K562 (cell line): ENCODE results near the gene AGXT. TPM values are rescaled to one million over a fixed set of nuclear protein-coding genes. Genes with fewer than 3 reads are reported as not detected.

Experiments used
- ATAC-seq: fragments of 200-7000 bp; cut with Tn5 transposase; 3 replicates; pipeline ENCODE4 v1.9.1; 2020; ENCODE audit warnings: moderate library complexity
- BruUV-seq: library from RNA; stranded (reverse); fragments of 400-500 nt; replicated peaks from 2 replicates; lab custom pipeline; 2021; lab: Mats Ljungman, UMichigan
- CTCF ChIA-PET: fragments of 300-600 bp; formaldehyde crosslinking; extraction: SDS; loops from one replicate; lab custom pipeline; 2021; ENCODE audit warnings: low intra/inter-chr PET ratio; lab: Yijun Ruan, JAX
- POLR2A ChIA-PET: fragments of 300-600, 350-650 bp; sonication (Branson Sonifier 250); formaldehyde crosslinking; extraction: SDS; loops from one replicate; lab custom pipeline; 2021; ENCODE audit warnings: antibody characterized with exemption, inconsistent platforms; lab: Yijun Ruan, JAX
- DNase-seq, 4 experiments: peaks; one replicate each; pipeline versions ENCODE4 v3.0.0 to v3.0.0-alpha.2; 2011 to 2018; ENCODE audit warnings: low spot score in 3 of 4, mixed read lengths in 3 of 4; ENCODE audit errors: extremely low read depth in 1 of 4
- FAIRE-seq: peaks from 2 replicates; lab custom pipeline; 2011; peaks lifted over from hg19 to GRCh38; lab: Jason Lieb, UNC
- H2AFZ ChIP-seq: 2 replicates; pipeline ENCODE4 v1.6.0; 2011; ENCODE audit warnings: low read depth, low read length, control low read depth, inconsistent platforms
- H3K27ac ChIP-seq: fragments of 200-600 bp; 3 replicates; pipeline ENCODE4 v1.8.0; 2011; ENCODE audit warnings: low read depth, mild to moderate bottlenecking, control low read depth, inconsistent platforms, low read length, moderate library complexity, mixed read lengths; ENCODE audit errors: extremely low read depth
- H3K27me3 ChIP-seq, 2 experiments: fragments of 300-600 bp in 1 of 2; 2 replicates in 1 of 2; 3 replicates in 1 of 2; pipeline versions ENCODE4 v1.6.0 to v1.8.0; 2011; ENCODE audit warnings: inconsistent platforms in 2 of 2, low read length in 2 of 2, mild to moderate bottlenecking in 1 of 2, mixed read lengths in 1 of 2, moderate library complexity in 1 of 2; ENCODE audit not compliant: control insufficient read depth in 2 of 2, insufficient read depth in 2 of 2
- H3K36me3 ChIP-seq: fragments of 300-600 bp; 3 replicates; pipeline ENCODE4 v1.8.0; 2011; ENCODE audit warnings: mild to moderate bottlenecking, low read length, inconsistent platforms; ENCODE audit not compliant: control insufficient read depth, insufficient read depth
- H3K4me1 ChIP-seq, 2 experiments: fragments of 200-600 bp in 1 of 2; replicated peaks in 1 of 2; 2 replicates in 1 of 2; 3 replicates in 1 of 2; pipeline versions ENCODE4 v1.5.1 to v1.8.0; 2011; ENCODE audit warnings: inconsistent platforms in 2 of 2, low read length in 2 of 2, mild to moderate bottlenecking in 1 of 2, mixed read lengths in 1 of 2, moderate library complexity in 1 of 2; ENCODE audit not compliant: control insufficient read depth in 2 of 2, insufficient read depth in 2 of 2
- H3K4me2 ChIP-seq: 2 replicates; pipeline ENCODE4 v1.6.1; 2011; ENCODE audit warnings: low read length, control low read depth, inconsistent platforms, mixed read lengths; ENCODE audit not compliant: insufficient read depth
- H3K4me3 ChIP-seq: fragments of 200-600 bp; sonication (generic), shearing (Covaris generic); 2 replicates; pipeline ENCODE4 v1.5.1; 2016; ENCODE audit warnings: control low read depth, inconsistent platforms
- H3K79me2 ChIP-seq: fragments of 200-600 bp; 3 replicates; pipeline ENCODE4 v1.8.0; 2011; ENCODE audit warnings: low read length, inconsistent platforms; ENCODE audit not compliant: control insufficient read depth, insufficient read depth
- H3K9ac ChIP-seq, 2 experiments: 2 replicates each; pipeline versions ENCODE4 v1.6.0 to v1.6.1; 2011; ENCODE audit warnings: low read depth in 2 of 2, low read length in 2 of 2, control low read depth in 1 of 2, inconsistent platforms in 1 of 2, mild to moderate bottlenecking in 1 of 2, mixed read lengths in 1 of 2; ENCODE audit not compliant: insufficient read depth in 1 of 2
- H3K9me1 ChIP-seq: one replicate; pipeline ENCODE4 v1.6.0; 2011; ENCODE audit warnings: inconsistent platforms, mild to moderate bottlenecking, low read length, moderate library complexity; ENCODE audit not compliant: control insufficient read depth, insufficient read depth
- H3K9me3 ChIP-seq: replicated peaks from 2 replicates; pipeline ENCODE4 v1.5.1; 2011; ENCODE audit warnings: low read depth, low read length, inconsistent platforms; ENCODE audit not compliant: control insufficient read depth, insufficient read depth
- H4K20me1 ChIP-seq: replicated peaks from 2 replicates; pipeline ENCODE4 v1.6.1; 2011; ENCODE audit warnings: low read length, inconsistent platforms, mixed read lengths; ENCODE audit not compliant: control insufficient read depth, insufficient read depth
- AFF1 ChIP-seq, 2 experiments: fragments of 450-650 bp; IDR thresholded peaks; 2 replicates each; pipeline ENCODE4 v1.6.1; 2018; ENCODE audit warnings: mild to moderate bottlenecking in 2 of 2, low read depth in 1 of 2; ENCODE audit not compliant: partially characterized antibody in 2 of 2
- C11orf30 ChIP-seq: fragments of 450-650 bp; IDR thresholded peaks from 2 replicates; pipeline ENCODE4 v1.6.1; 2016; ENCODE audit warnings: low read depth, mild to moderate bottlenecking
- CREB5 ChIP-seq: fragments of 250-450 bp; sonication (Bioruptor Pico); IDR thresholded peaks from 2 replicates; pipeline ENCODE4 v1.5.0; 2020; ENCODE audit warnings: mild to moderate bottlenecking
- DNMT1 ChIP-seq: fragments of 450-650 bp; IDR thresholded peaks from 2 replicates; pipeline ENCODE4 v1.6.1; 2016; ENCODE audit warnings: antibody characterized with exemption, mild to moderate bottlenecking
- E2F6 ChIP-seq, 2 experiments: IDR thresholded peaks; 2 replicates each; pipeline ENCODE4 v1.6.1; 2011; ENCODE audit warnings: borderline replicate concordance in 1 of 2, control low read depth in 1 of 2, low read depth in 1 of 2, low read length in 1 of 2, mild to moderate bottlenecking in 1 of 2, mixed read lengths in 1 of 2, moderate library complexity in 1 of 2; ENCODE audit not compliant: insufficient read depth in 1 of 2, insufficient read length in 1 of 2, poor library complexity in 1 of 2, severe bottlenecking in 1 of 2; ENCODE audit errors: extremely low read depth in 1 of 2
- HBP1 ChIP-seq: fragments of 450-650 bp; formaldehyde crosslinking; IDR thresholded peaks from 2 replicates; pipeline ENCODE4 v1.4.0; 2022; ENCODE audit warnings: missing genetic modification characterization
- NFIC ChIP-seq: fragments of 450-650 bp; IDR thresholded peaks from 2 replicates; pipeline ENCODE4 v1.6.1; 2017; ENCODE audit warnings: mild to moderate bottlenecking, inconsistent platforms
- POLR2H ChIP-seq: IDR thresholded peaks from 2 replicates; pipeline ENCODE4 v1.6.1; 2016; ENCODE audit warnings: missing genetic modification characterization, low read depth, mild to moderate bottlenecking, control low read depth, missing compliant biosample characterization, moderate library complexity
- SAP30 ChIP-seq: fragments of 200-600 bp; sonication (generic); IDR thresholded peaks from 2 replicates; pipeline ENCODE4 v1.6.1; 2012; ENCODE audit warnings: borderline replicate concordance, low read depth, mild to moderate bottlenecking, moderate library complexity, low read length, control low read depth, inconsistent platforms; ENCODE audit not compliant: insufficient read depth, poor library complexity, severe bottlenecking
- TSC22D4 ChIP-seq: fragments of 450-650 bp; IDR thresholded peaks from 2 replicates; pipeline ENCODE4 v1.6.1; 2016; ENCODE audit warnings: missing genetic modification characterization, missing biosample characterization, control low read depth
- ZFPM2 ChIP-seq: fragments of 250-450 bp; sonication (Bioruptor Pico); IDR thresholded peaks from 2 replicates; pipeline ENCODE4 v1.5.1; 2022; ENCODE audit warnings: mild to moderate bottlenecking
- ZNF140 ChIP-seq: fragments of 250-450 bp; sonication (Bioruptor Pico); IDR thresholded peaks from 2 replicates; pipeline ENCODE4 v1.8.0; 2021; ENCODE audit warnings: moderate library complexity, mild to moderate bottlenecking, inconsistent platforms
- WGBS: fragments of 100-300 bp; shearing (Covaris generic); methylation state at CpG from one replicate; pipeline ENCODE4 v1.1.6; 2016; ENCODE audit warnings: low coverage, mixed read lengths; ENCODE audit not compliant: insufficient coverage; ENCODE audit errors: missing lambda C conversion rate; 5-methylcytosine and 5-hydroxymethylcytosine counted together
- in situ Hi-C: fragments of 300-500 bp; cut with MboI; formaldehyde crosslinking; loops from 4 replicates; pipeline ENCODE4 v1.15.0; 2018; ENCODE audit warnings: inconsistent platforms, mixed read lengths
- intact Hi-C: fragments of 100-400 bp; cut with micrococcal nuclease; formaldehyde crosslinking; loops from 2 replicates; pipeline ENCODE4 v1.14.2; 2022
- polyA plus RNA-seq, 8 experiments: library from polyadenylated mRNA; depleted of rRNA in 4 of 8; stranded (reverse) in 5 of 8; unstranded in 3 of 8; fragments of >200 nt; fragmentation: Nextera tagmentation in 2 of 8; fragmentation: Illumina TruSeq in 1 of 8; extraction: Ambion mirVana in 2 of 8; extraction: Trizol in 1 of 8; gene quantifications; 2 replicates each; pipeline versions ENCODE4 v1.2.1 to v1.2.3, GENCODE V29; 2011 to 2014; ENCODE audit warnings: inconsistent platforms in 1 of 8, missing spikeins in 1 of 8
- total RNA-seq, 7 experiments: library from RNA; depleted of rRNA in 6 of 7; stranded (reverse); fragments of >200 nt in 6 of 7; fragmentation: Illumina TruSeq in 2 of 7; extraction: Trizol in 2 of 7; gene quantifications; 2 replicates each; pipeline versions ENCODE4 v1.2.1 to v1.2.3, GENCODE V29; 2011 to 2021; ENCODE audit warnings: low replicate concordance in 1 of 7

Gene AGXT
- total and polyA plus RNA-seq, 9 of the 15 experiments (the other 6 are each of a cell fraction or from before 2014, with no cell fraction given): 0.18 TPM; not detected in 8

GRCh38 chr2:240858871-240859270 is 9.8 kb upstream of the AGXT start (continued):
- no peak for TF ChIP-seq E2F6 (IDR thresholded peaks at IDR 0.05; ENCODE audit: borderline replicate concordance in 1 of 2, extremely low read depth in 1 of 2, insufficient read depth in 1 of 2, insufficient read length in 1 of 2, low read depth in 1 of 2, low read length in 1 of 2, poor library complexity in 1 of 2, severe bottlenecking in 1 of 2)
- TF ChIP-seq TSC22D4: no peak
- no peak for TF ChIP-seq NFIC
- no peak for TF ChIP-seq SAP30

GRCh38 chr2:240861547-240861946 is 7.1 kb upstream of the AGXT start:
- no peak for ATAC-seq
- 0% methylated on average over 2 of the region's 2 CpGs for WGBS
- in situ Hi-C loops (no loop called here), intact Hi-C loops (no loop called here)
- Histone ChIP-seq H3K4me2 (no peak overlapping the region), H3K9me3 (no peaks in the 10 kb centered on the region), H3K27ac (no peak overlapping the region), H3K36me3 (no peaks in the 10 kb centered on the region), H3K4me1 (no peaks in the 10 kb centered on the region), H3K9ac (no peak overlapping the region), H3K27me3 (peaks cover 0 to 22% of the 10 kb centered on the region in 2 experiments; a peak in 2 of 5 replicates), H2AFZ (no peak overlapping the region), H3K79me2 (no peaks in the 10 kb centered on the region), H4K20me1 (no peaks in the 10 kb centered on the region), H3K4me3 (no peak overlapping the region), H3K9me1 (peaks cover 2% of the 10 kb centered on the region)
- POLR2A ChIA-PET: no interaction called here
- DNase-seq: no peak
- no peak for FAIRE-seq
- CTCF ChIA-PET: no interaction called here
- no TSS peak for BruUV-seq
- TF ChIP-seq AFF1 (IDR thresholded peaks at IDR 0.05; ENCODE audit: low read depth in 1 of 2, partially characterized antibody in 2 of 2) (no peak), HBP1 (CRISPR knock-in tag) (no peak), C11orf30 (no peak), DNMT1 (no peak), ZFPM2 (CRISPR knock-in tag) (no peak), ZNF140 (CRISPR knock-in tag) (no peak), CREB5 (no peak), POLR2H (tag) (no peak)
